Caki2 (cell line): ENCODE measurements around the gene SLCO1B3. TPM values are rescaled to one million over a fixed set of nuclear protein-coding genes. Genes with fewer than 3 reads are reported as not detected.
"Not testable (repeated sequence)": the region's sequence is repeated elsewhere in the genome, so short reads cannot be mapped to it uniquely, and the experiment has no call there.

Experiments used
- DNase-seq: peaks from one replicate; pipeline ENCODE4 v3.0.0-alpha.2; 2015; ENCODE audit warnings: low read depth
- in situ Hi-C: cut with HindIII; loops from 2 replicates; pipeline ENCODE4 v1.10.0; 2016; ENCODE audit warnings: low sequenced_read_pairs, low pct_unique_long_range_greater_than_20kb, mixed read lengths
- total RNA-seq: library from RNA; depleted of rRNA; stranded (reverse); fragments of >200 nt; shearing (Covaris generic); gene quantifications from 2 replicates; pipeline ENCODE4 v1.2.3, GENCODE V29; 2014; ENCODE audit warnings: low replicate concordance; rRNA removed

SLCO1B3 gene
- not detected in 2 replicates for total RNA-seq

- in situ Hi-C loops, result no loop called here
- DNase-seq, result no peak
Measured at GRCh38 chr12:20810487-20810886, at the start of gene SLCO1B3. Gene SLCO1B3 (plus strand): TSS chr12:20810705. CDS start chr12:20815739, 5,034 bp downstream.

- in situ Hi-C loops, result no loop called here
- DNase-seq, result no peak
Measured at GRCh38 chr12:20777420-20777819, 33.1 kb upstream of the SLCO1B3 start.

GRCh38 chr12:20778969-20779368 lies 31.5 kb upstream of the SLCO1B3 start:
- DNase-seq, result no peak
- in situ Hi-C loops, result no loop called here

- in situ Hi-C loops, DNase-seq: not testable (repeated sequence)
Measured at GRCh38 chr12:20779971-20780370, 30.5 kb upstream of the SLCO1B3 start.

GRCh38 chr12:20783796-20784357 lies 26.6 kb upstream of the SLCO1B3 start:
- in situ Hi-C loops, DNase-seq: not testable (repeated sequence)

- DNase-seq, result no peak
- in situ Hi-C loops, result no loop called here
Measured at GRCh38 chr12:20792971-20793370, 17.5 kb upstream of the SLCO1B3 start.

GRCh38 chr12:20798554-20798953 lies 12.0 kb upstream of the SLCO1B3 start:
- DNase-seq, result peak; percentile 4
- in situ Hi-C loops, result no loop called here

- DNase-seq, result no peak
- in situ Hi-C loops, result no loop called here
Measured at GRCh38 chr12:20800160-20800559, 10.3 kb upstream of the SLCO1B3 start.

- in situ Hi-C loops, result no loop called here
- DNase-seq, result no peak
Measured at GRCh38 chr12:20801035-20801434, 9.5 kb upstream of the SLCO1B3 start.

- no peak for DNase-seq
- in situ Hi-C loops, result no loop called here
Measured at GRCh38 chr12:20805921-20806320, 4.6 kb upstream of the SLCO1B3 start.

GRCh38 chr12:20807192-20808080 lies 3.1 kb upstream of the SLCO1B3 start:
- in situ Hi-C loops, result no loop called here
- no peak for DNase-seq

- DNase-seq, result no peak
- in situ Hi-C loops, result no loop called here
Measured at GRCh38 chr12:20808521-20808920, 2.0 kb upstream of the SLCO1B3 start.

GRCh38 chr12:20815574-20815973 lies 5.1 kb downstream of the SLCO1B3 start:
- in situ Hi-C loops, result no loop called here
- DNase-seq, result no peak

GRCh38 chr12:20822415-20822814 lies 11.9 kb downstream of the SLCO1B3 start:
- DNase-seq, result no peak
- in situ Hi-C loops, result no loop called here

- in situ Hi-C loops, result no loop called here
Measured at GRCh38 chr12:20822925-20823324, 12.4 kb downstream of the SLCO1B3 start.

GRCh38 chr12:20829919-20830318 lies 19.4 kb downstream of the SLCO1B3 start:
- in situ Hi-C loops, result no loop called here
- DNase-seq, result no peak

More at GRCh38 chr12:20822925-20823324, 12.4 kb downstream of the SLCO1B3 start:
- DNase-seq, result no peak

GRCh38 chr12:20830456-20830855 lies 20.0 kb downstream of the SLCO1B3 start:
- no peak for DNase-seq
- in situ Hi-C loops, result no loop called here

- DNase-seq, result no peak
- in situ Hi-C loops, result no loop called here
Measured at GRCh38 chr12:20832911-20833310, 22.4 kb downstream of the SLCO1B3 start.

- in situ Hi-C loops, result no loop called here
- DNase-seq, result no peak
Measured at GRCh38 chr12:20852649-20853048, 42.1 kb downstream of the SLCO1B3 start.
